K562 (cell line): Measurements from ENCODE around the gene NRG2. TPM values are rescaled to one million over a fixed set of nuclear protein-coding genes. Genes with fewer than 3 reads are reported as not detected.

Experiments
- KDM4B ChIP-seq, 2 experiments: fragments of 450-650 bp in 1 of 2; sonication (generic) in 1 of 2; IDR thresholded peaks; 2 replicates each; pipeline ENCODE4 v1.6.1; 2016 to 2017; ENCODE audit warnings: borderline replicate concordance in 2 of 2, antibody characterized with exemption in 1 of 2, low read depth in 1 of 2, mild to moderate bottlenecking in 1 of 2
- OTX1 ChIP-seq: fragments of 450-650 bp; formaldehyde crosslinking; IDR thresholded peaks from 2 replicates; pipeline ENCODE4 v1.4.0; 2022; ENCODE audit warnings: mild to moderate bottlenecking
- POLR3G ChIP-seq: IDR thresholded peaks from 2 replicates; pipeline ENCODE4 v1.6.1; 2011; ENCODE audit not compliant: insufficient read length, insufficient replicate concordance; ENCODE audit errors: extremely low read depth
- SPI1 ChIP-seq: IDR thresholded peaks from 2 replicates; pipeline ENCODE4 v1.6.1; 2011; ENCODE audit warnings: low read depth, low read length, control low read depth, borderline replicate concordance
- SREBF2 ChIP-seq: sonication (generic); formaldehyde crosslinking; IDR thresholded peaks from 2 replicates; pipeline ENCODE4 v1.4.0; 2020; ENCODE audit warnings: mild to moderate bottlenecking, missing genetic modification reagents
- ZNF318 ChIP-seq, 2 experiments: fragments of 450-650 bp; IDR thresholded peaks; 2 replicates each; pipeline ENCODE4 v1.6.1; 2016; ENCODE audit warnings: mild to moderate bottlenecking in 2 of 2, borderline replicate concordance in 1 of 2, low read depth in 1 of 2, moderate library complexity in 1 of 2
- ZNF668 ChIP-seq: fragments of 250-450 bp; sonication (Bioruptor Pico); IDR thresholded peaks from 2 replicates; pipeline ENCODE4 v1.8.0; 2022; ENCODE audit warnings: mild to moderate bottlenecking, inconsistent platforms
- polyA plus RNA-seq, 8 experiments: library from polyadenylated mRNA; depleted of rRNA in 4 of 8; stranded (reverse) in 5 of 8; unstranded in 3 of 8; fragments of >200 nt; fragmentation: Nextera tagmentation in 2 of 8; fragmentation: Illumina TruSeq in 1 of 8; extraction: Ambion mirVana in 2 of 8; extraction: Trizol in 1 of 8; gene quantifications; 2 replicates each; pipeline versions ENCODE4 v1.2.1 to v1.2.3, GENCODE V29; 2011 to 2014; ENCODE audit warnings: inconsistent platforms in 1 of 8, missing spikeins in 1 of 8
- total RNA-seq, 7 experiments: library from RNA; depleted of rRNA in 6 of 7; stranded (reverse); fragments of >200 nt in 6 of 7; fragmentation: Illumina TruSeq in 2 of 7; extraction: Trizol in 2 of 7; gene quantifications; 2 replicates each; pipeline versions ENCODE4 v1.2.1 to v1.2.3, GENCODE V29; 2011 to 2021; ENCODE audit warnings: low replicate concordance in 1 of 7
- TF ChIP-seq, protein P1 (sequence below): fragments of 250-450 bp; sonication (Bioruptor Pico); IDR thresholded peaks from 2 replicates; pipeline ENCODE4 v1.5.0; 2020; ENCODE audit warnings: mild to moderate bottlenecking

NRG2 gene
- total and polyA plus RNA-seq, 9 of the 15 experiments (the other 6 are each of a cell fraction or from before 2014, with no cell fraction given), result not detected

- no peak for TF ChIP-seq ZNF318 (IDR thresholded peaks at IDR 0.05; ENCODE audit: borderline replicate concordance in 1 of 2, low read depth in 1 of 2)
- TF ChIP-seq SREBF2 (CRISPR knock-in tag), result no peak
- no peak for TF ChIP-seq OTX1
- no peak for TF ChIP-seq SPI1
- TF ChIP-seq POLR3G, result no peak
- TF ChIP-seq KDM4B (IDR thresholded peaks at IDR 0.05; ENCODE audit: borderline replicate concordance in 2 of 2, low read depth in 1 of 2), result no peak
- TF ChIP-seq, protein P1, sequence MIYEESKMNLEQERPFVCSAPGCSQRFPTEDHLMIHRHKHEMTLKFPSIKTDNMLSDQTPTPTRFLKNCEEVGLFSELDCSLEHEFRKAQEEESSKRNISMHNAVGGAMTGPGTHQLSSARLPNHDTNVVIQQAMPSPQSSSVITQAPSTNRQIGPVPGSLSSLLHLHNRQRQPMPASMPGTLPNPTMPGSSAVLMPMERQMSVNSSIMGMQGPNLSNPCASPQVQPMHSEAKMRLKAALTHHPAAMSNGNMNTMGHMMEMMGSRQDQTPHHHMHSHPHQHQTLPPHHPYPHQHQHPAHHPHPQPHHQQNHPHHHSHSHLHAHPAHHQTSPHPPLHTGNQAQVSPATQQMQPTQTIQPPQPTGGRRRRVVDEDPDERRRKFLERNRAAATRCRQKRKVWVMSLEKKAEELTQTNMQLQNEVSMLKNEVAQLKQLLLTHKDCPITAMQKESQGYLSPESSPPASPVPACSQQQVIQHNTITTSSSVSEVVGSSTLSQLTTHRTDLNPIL (CRISPR knock-in tag), result no peak
- no peak for TF ChIP-seq ZNF668
These were observed 173.9 kb downstream of the NRG2 start (continued) for GRCh38 chr5:139869042-139869790.
